WI38 (cell line): ENCODE measurements around the gene SLC12A5.
"Not testable (repeated sequence)": the region's sequence is repeated elsewhere in the genome, so short reads cannot be mapped to it uniquely, and the experiment has no call there.

ENCODE experiments used
- H3K4me3 ChIP-seq: 2 replicates; pipeline ENCODE4 v1.5.1; 2011; ENCODE audit warnings: low read depth, mild to moderate bottlenecking, control low read depth, low read length
- CTCF ChIP-seq: IDR thresholded peaks from 2 replicates; pipeline ENCODE4 v1.5.1; 2012; ENCODE audit warnings: low read depth, mild to moderate bottlenecking, control low read depth, low read length

Gene SLC12A5

GRCh38 chr20:46028772-46029371 lies at the start of gene SLC12A5:
TSS of gene SLC12A5 (plus strand) at chr20:46029215. CDS start at chr20:46029345, 130 bp downstream.
- TF ChIP-seq CTCF, result no peak
- no peak within 1 kb of the TSS for H3K4me3 ChIP-seq

GRCh38 chr20:45981261-45981660 lies 47.8 kb upstream of the SLC12A5 start:
- no peak overlapping the region for H3K4me3 ChIP-seq
- no peak for TF ChIP-seq CTCF

GRCh38 chr20:45983279-45983743 lies 45.7 kb upstream of the SLC12A5 start:
- H3K4me3 ChIP-seq, result no peak overlapping the region
- no peak for TF ChIP-seq CTCF

GRCh38 chr20:45985573-45985972 lies 43.4 kb upstream of the SLC12A5 start:
- TF ChIP-seq CTCF, result no peak
- no peak overlapping the region for H3K4me3 ChIP-seq

- no peak overlapping the region for H3K4me3 ChIP-seq
- peak; percentile 85 for TF ChIP-seq CTCF
Measured at GRCh38 chr20:45987108-45987780, 41.8 kb upstream of the SLC12A5 start.

- not testable (repeated sequence) for H3K4me3 ChIP-seq
Measured at GRCh38 chr20:45988830-45989229, 40.2 kb upstream of the SLC12A5 start.

GRCh38 chr20:45991616-45992015 lies 37.4 kb upstream of the SLC12A5 start:
- TF ChIP-seq CTCF, result no peak
- no peak overlapping the region for H3K4me3 ChIP-seq
